Karpas-422 (cell line): Measurements from ENCODE around the gene AMIGO3. TPM values are rescaled to one million over a fixed set of nuclear protein-coding genes. Genes with fewer than 3 reads are reported as not detected.

Experiments
- DNase-seq: peaks from one replicate; pipeline ENCODE4 v3.0.0-alpha.2; 2015
- H2AFZ ChIP-seq: fragments of 200-600 bp; sonication (generic); 2 replicates; pipeline ENCODE4 v1.6.1; 2014; ENCODE audit warnings: antibody characterized with exemption, low read length, mixed read lengths
- H3K27ac ChIP-seq: fragments of 200-600 bp; sonication (generic); 2 replicates; pipeline ENCODE4 v1.5.1; 2014; ENCODE audit warnings: mild to moderate bottlenecking, low read length, moderate library complexity
- H3K27me3 ChIP-seq: fragments of 200-600 bp; sonication (generic); 2 replicates; pipeline ENCODE4 v1.6.1; 2014; ENCODE audit warnings: low read length, mixed read lengths
- H3K36me3 ChIP-seq: fragments of 200-600 bp; sonication (generic); 2 replicates; pipeline ENCODE4 v1.6.1; 2014; ENCODE audit warnings: low read length, mixed read lengths; ENCODE audit not compliant: insufficient read depth
- H3K4me1 ChIP-seq: fragments of 200-600 bp; sonication (generic); 2 replicates; pipeline ENCODE4 v1.6.1; 2014; ENCODE audit warnings: mild to moderate bottlenecking, low read length, mixed read lengths
- H3K4me2 ChIP-seq: fragments of 200-600 bp; sonication (generic); 2 replicates; pipeline ENCODE4 v1.6.1; 2014; ENCODE audit warnings: low read length, low read depth, mild to moderate bottlenecking; ENCODE audit not compliant: poor library complexity, severe bottlenecking
- H3K4me3 ChIP-seq: fragments of 200-600 bp; sonication (generic); 2 replicates; pipeline ENCODE4 v1.5.1; 2014; ENCODE audit warnings: mild to moderate bottlenecking, antibody characterized with exemption, low read length, mixed read lengths
- H3K79me2 ChIP-seq: fragments of 200-600 bp; sonication (generic); 2 replicates; pipeline ENCODE4 v1.6.1; 2014; ENCODE audit warnings: mild to moderate bottlenecking, low read length, mixed read lengths
- H3K9ac ChIP-seq: fragments of 200-600 bp; sonication (generic); 2 replicates; pipeline ENCODE4 v1.6.0; 2014; ENCODE audit warnings: low read length
- H3K9me2 ChIP-seq: fragments of 200-600 bp; sonication (generic), shearing (Covaris generic); replicated peaks from 2 replicates; pipeline ENCODE4 v1.6.0; 2014; ENCODE audit warnings: mild to moderate bottlenecking, low read length, moderate library complexity; ENCODE audit not compliant: insufficient read depth
- H3K9me3 ChIP-seq: fragments of 300-700, 200-600 bp; sonication (generic); 2 replicates; pipeline ENCODE4 v1.6.1; 2014; ENCODE audit warnings: low read length, mixed read lengths
- H4K20me1 ChIP-seq: fragments of 200-600 bp; sonication (generic); 2 replicates; pipeline ENCODE4 v1.6.1; 2014; ENCODE audit warnings: mild to moderate bottlenecking, antibody characterized with exemption, low read length, low read depth; ENCODE audit not compliant: insufficient read depth
- total RNA-seq: library from RNA; depleted of rRNA; stranded (reverse); fragments of >200 nt; shearing (Covaris generic); gene quantifications from 2 replicates; pipeline ENCODE4 v1.2.3, GENCODE V29; 2014; ENCODE audit warnings: low replicate concordance

AMIGO3 gene
- total RNA-seq, 1 experiment from 2014 or later, result not detected

- no peak for DNase-seq
- H3K9me3 ChIP-seq, result no peaks in the 10 kb centered on the region
- no peaks in the 10 kb centered on the region for H3K9me2 ChIP-seq
- no peak overlapping the region for H3K4me3 ChIP-seq
- no peaks in the 10 kb centered on the region for H3K27me3 ChIP-seq
- no peaks in the 10 kb centered on the region for H3K4me1 ChIP-seq
- no peak overlapping the region for H3K9ac ChIP-seq
- no peak overlapping the region for H3K27ac ChIP-seq
- no peaks in the 10 kb centered on the region for H3K79me2 ChIP-seq
- no peak overlapping the region for H2AFZ ChIP-seq
- no peaks in the 10 kb centered on the region for H4K20me1 ChIP-seq
- H3K36me3 ChIP-seq, result no peaks in the 10 kb centered on the region
- no peak overlapping the region for H3K4me2 ChIP-seq
Observed at GRCh38 chr3:49712166-49712565, 7.3 kb downstream of the AMIGO3 start.

- H3K9me3 ChIP-seq, result no peaks in the 10 kb centered on the region
- no peak overlapping the region for H3K27ac ChIP-seq
- DNase-seq, result no peak
- no peaks in the 10 kb centered on the region for H3K79me2 ChIP-seq
- no peaks in the 10 kb centered on the region for H3K27me3 ChIP-seq
- H3K36me3 ChIP-seq, result no peaks in the 10 kb centered on the region
- H3K4me1 ChIP-seq, result no peaks in the 10 kb centered on the region
- H3K4me2 ChIP-seq, result no peak overlapping the region
- H3K9ac ChIP-seq, result no peak overlapping the region
- no peaks in the 10 kb centered on the region for H4K20me1 ChIP-seq
- H3K4me3 ChIP-seq, result no peak overlapping the region
- H3K9me2 ChIP-seq, result no peaks in the 10 kb centered on the region
- H2AFZ ChIP-seq, result no peak overlapping the region
Observed at GRCh38 chr3:49711489-49711888, 8.0 kb downstream of the AMIGO3 start.

- DNase-seq, result no peak
- no peaks in the 10 kb centered on the region for H3K27me3 ChIP-seq
- H3K4me1 ChIP-seq, result no peaks in the 10 kb centered on the region
- H3K27ac ChIP-seq, result no peak overlapping the region
- H3K36me3 ChIP-seq, result no peaks in the 10 kb centered on the region
- no peaks in the 10 kb centered on the region for H3K9me3 ChIP-seq
- no peaks in the 10 kb centered on the region for H3K79me2 ChIP-seq
- no peak overlapping the region for H3K4me3 ChIP-seq
- H3K9ac ChIP-seq, result no peak overlapping the region
- no peaks in the 10 kb centered on the region for H3K9me2 ChIP-seq
- H3K4me2 ChIP-seq, result no peak overlapping the region
- no peak overlapping the region for H2AFZ ChIP-seq
- H4K20me1 ChIP-seq, result no peaks in the 10 kb centered on the region
Observed at GRCh38 chr3:49709852-49710251, 9.6 kb downstream of the AMIGO3 start.

- Histone ChIP-seq H3K27ac (no peak overlapping the region), H3K79me2 (no peaks in the 10 kb centered on the region), H4K20me1 (no peaks in the 10 kb centered on the region), H3K9me3 (no peaks in the 10 kb centered on the region), H2AFZ (no peak overlapping the region), H3K9ac (no peak overlapping the region), H3K4me3 (no peak overlapping the region), H3K4me1 (no peaks in the 10 kb centered on the region), H3K36me3 (no peaks in the 10 kb centered on the region), H3K4me2 (no peak overlapping the region), H3K27me3 (no peaks in the 10 kb centered on the region), H3K9me2 (no peaks in the 10 kb centered on the region)
- no peak for DNase-seq
Observed at GRCh38 chr3:49707113-49707480, 12.4 kb downstream of the AMIGO3 start.

GRCh38 chr3:49706456-49707112, 12.9 kb downstream of the AMIGO3 start:
- Histone ChIP-seq H3K27ac (no peak overlapping the region), H3K9ac (no peak overlapping the region)

DNA sequence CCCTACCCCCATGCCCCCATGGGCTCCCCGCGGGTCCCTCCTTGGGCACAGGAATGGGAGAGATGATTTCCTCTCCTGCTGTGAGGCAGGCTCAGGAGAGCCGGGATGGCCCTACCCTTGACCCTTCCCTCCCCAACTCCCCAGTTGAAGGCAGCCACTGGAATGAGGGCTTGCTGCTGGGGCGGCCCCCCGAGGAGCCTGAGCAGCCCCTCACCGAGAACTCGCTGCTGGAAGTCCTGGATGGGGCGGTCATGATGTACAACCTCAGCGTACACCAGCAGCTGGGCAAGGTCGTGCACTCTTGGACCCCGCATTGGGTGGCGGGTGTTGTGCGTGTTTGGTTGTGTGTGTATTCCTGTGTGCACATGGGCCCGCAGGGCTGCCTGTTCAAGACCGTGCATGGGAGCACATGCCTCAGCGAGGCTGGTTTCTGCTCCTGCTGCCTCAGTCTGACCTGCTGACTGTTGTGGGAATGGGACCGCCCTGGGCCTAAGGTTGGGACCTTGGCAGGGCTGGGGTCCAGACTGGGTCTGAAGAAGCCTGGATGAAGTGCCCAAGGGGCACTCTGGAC, 14.0 kb downstream of the AMIGO3 start:
- Histone ChIP-seq H3K27me3 (no peaks in the 10 kb centered on the region), H3K36me3 (no peaks in the 10 kb centered on the region), H3K4me2 (no peak overlapping the region), H3K9me2 (no peaks in the 10 kb centered on the region), H4K20me1 (no peaks in the 10 kb centered on the region), H3K9ac (no peak overlapping the region), H3K9me3 (no peaks in the 10 kb centered on the region), H3K79me2 (no peaks in the 10 kb centered on the region), H3K4me3 (no peak overlapping the region), H3K4me1 (no peaks in the 10 kb centered on the region), H2AFZ (no peak overlapping the region), H3K27ac (no peak overlapping the region)
- no peak for DNase-seq

More at GRCh38 chr3:49706456-49707112, 12.9 kb downstream of the AMIGO3 start:
- no peaks in the 10 kb centered on the region for H3K79me2 ChIP-seq
- H3K4me2 ChIP-seq, result no peak overlapping the region
- H3K4me1 ChIP-seq, result no peaks in the 10 kb centered on the region
- no peaks in the 10 kb centered on the region for H3K9me3 ChIP-seq
- H3K27me3 ChIP-seq, result no peaks in the 10 kb centered on the region
- no peaks in the 10 kb centered on the region for H3K9me2 ChIP-seq
- no peaks in the 10 kb centered on the region for H3K36me3 ChIP-seq
- no peak overlapping the region for H3K4me3 ChIP-seq
- H2AFZ ChIP-seq, result no peak overlapping the region
- no peaks in the 10 kb centered on the region for H4K20me1 ChIP-seq
- DNase-seq, result no peak

GRCh38 chr3:49704629-49705028, 14.9 kb downstream of the AMIGO3 start:
- H3K79me2 ChIP-seq, result no peaks in the 10 kb centered on the region
- no peak overlapping the region for H3K9ac ChIP-seq
- H3K36me3 ChIP-seq, result no peaks in the 10 kb centered on the region

GRCh38 chr3:49703956-49704355, 15.5 kb downstream of the AMIGO3 start:
- no peaks in the 10 kb centered on the region for H3K4me1 ChIP-seq
- H3K9me2 ChIP-seq, result no peaks in the 10 kb centered on the region
- no peak overlapping the region for H2AFZ ChIP-seq
- H3K9me3 ChIP-seq, result no peaks in the 10 kb centered on the region
- H4K20me1 ChIP-seq, result no peaks in the 10 kb centered on the region
- H3K4me3 ChIP-seq, result no peak overlapping the region
- no peaks in the 10 kb centered on the region for H3K36me3 ChIP-seq
- no peaks in the 10 kb centered on the region for H3K27me3 ChIP-seq
- DNase-seq, result no peak
- H3K4me2 ChIP-seq, result no peak overlapping the region
- no peaks in the 10 kb centered on the region for H3K79me2 ChIP-seq
- no peak overlapping the region for H3K27ac ChIP-seq
- no peak overlapping the region for H3K9ac ChIP-seq

More at GRCh38 chr3:49704629-49705028, 14.9 kb downstream of the AMIGO3 start:
- Histone ChIP-seq H3K27ac (no peak overlapping the region), H3K4me1 (no peaks in the 10 kb centered on the region), H3K27me3 (no peaks in the 10 kb centered on the region), H3K9me3 (no peaks in the 10 kb centered on the region), H4K20me1 (no peaks in the 10 kb centered on the region), H3K9me2 (no peaks in the 10 kb centered on the region), H3K4me2 (no peak overlapping the region), H2AFZ (no peak overlapping the region), H3K4me3 (no peak overlapping the region)
- DNase-seq, result no peak
